ENCODE measurements around the gene ZNF385C.

Gene ZNF385C

DNA sequence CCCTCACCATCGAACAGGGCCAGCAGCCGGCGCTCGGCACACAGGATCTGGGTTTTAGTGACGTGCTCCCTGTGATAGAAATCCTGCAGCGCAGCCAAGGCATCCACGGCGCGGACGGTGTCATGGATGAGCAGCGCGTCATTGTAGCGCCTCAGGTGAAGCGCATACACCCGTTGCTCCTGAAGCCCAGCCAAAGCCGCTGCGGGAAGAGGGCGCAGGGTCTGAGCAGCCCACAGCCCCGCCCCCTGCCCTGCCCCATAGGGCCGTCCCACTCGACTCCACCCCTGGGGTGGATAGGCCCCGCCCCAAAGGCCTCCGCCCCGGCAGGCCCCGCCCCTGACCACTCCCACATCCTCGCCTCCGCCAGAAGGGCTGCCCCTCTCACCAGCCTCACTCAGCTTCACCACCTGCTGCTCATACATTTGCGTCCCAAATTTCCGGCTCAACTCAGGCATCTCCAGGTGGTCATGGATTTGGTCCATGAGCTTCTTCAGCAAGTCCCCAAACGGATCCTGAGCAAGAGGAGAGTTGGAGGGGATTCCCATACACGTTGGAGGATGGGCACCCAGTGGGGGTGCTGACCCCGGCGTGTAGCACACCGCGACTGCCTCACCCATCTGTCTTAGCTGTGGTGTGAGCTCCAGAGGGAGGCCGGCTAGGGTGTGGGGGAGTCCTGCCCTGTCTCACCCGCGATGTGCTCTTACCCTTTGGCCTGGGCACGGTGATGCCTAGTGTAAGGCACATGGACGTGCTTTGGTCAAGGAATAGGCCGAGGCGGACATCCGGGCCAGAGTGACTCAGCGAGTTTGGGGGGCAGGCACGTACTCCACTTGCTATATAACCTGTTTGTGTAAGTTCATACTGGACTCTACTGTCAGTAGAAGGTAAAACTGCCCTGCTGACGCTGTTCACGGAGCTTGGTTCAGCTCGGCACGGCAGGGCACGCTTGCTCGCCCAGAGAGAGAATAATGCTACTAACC is 9.6 kb upstream of the ZNF385C start:
- Histone ChIP-seq H3K4me1 (ENCODE audit: control insufficient read depth, insufficient read depth, low read length, poor library complexity, severe bottlenecking) (peaks cover 23% of the 10 kb centered on the region), H3K4me3 (ENCODE audit: insufficient read depth, low read depth, low read length, poor library complexity, severe bottlenecking) (no peak overlapping the region), H3K27ac (ENCODE audit: insufficient read depth, low read length, poor library complexity, severe bottlenecking) (peak overlapping the region; percentile 12), H3K27me3 (replicated peaks; ENCODE audit: control insufficient read depth, insufficient read depth, low read length, poor library complexity, severe bottlenecking) (no peaks in the 10 kb centered on the region), H3K36me3 (ENCODE audit: control insufficient read depth, insufficient read depth, low read length) (peaks cover 18% of the 10 kb centered on the region), H3K9me3 (ENCODE audit: control insufficient read depth, low read length) (no peaks in the 10 kb centered on the region)
- peak; percentile 80 to 89 (median 86) for DNase-seq

GRCh38 chr17:42107124-42107523 is 8.9 kb upstream of the ZNF385C start:
- Histone ChIP-seq H3K36me3 (ENCODE audit: control insufficient read depth, insufficient read depth, low read length) (peaks cover 18% of the 10 kb centered on the region), H3K27ac (ENCODE audit: insufficient read depth, low read length, poor library complexity, severe bottlenecking) (no peak overlapping the region), H3K27me3 (replicated peaks; ENCODE audit: control insufficient read depth, insufficient read depth, low read length, poor library complexity, severe bottlenecking) (no peaks in the 10 kb centered on the region), H3K9me3 (ENCODE audit: control insufficient read depth, low read length) (no peaks in the 10 kb centered on the region), H3K4me3 (ENCODE audit: insufficient read depth, low read depth, low read length, poor library complexity, severe bottlenecking) (no peak overlapping the region), H3K4me1 (ENCODE audit: control insufficient read depth, insufficient read depth, low read length, poor library complexity, severe bottlenecking) (peaks cover 19% of the 10 kb centered on the region)
- DNase-seq, result no peak

DNA sequence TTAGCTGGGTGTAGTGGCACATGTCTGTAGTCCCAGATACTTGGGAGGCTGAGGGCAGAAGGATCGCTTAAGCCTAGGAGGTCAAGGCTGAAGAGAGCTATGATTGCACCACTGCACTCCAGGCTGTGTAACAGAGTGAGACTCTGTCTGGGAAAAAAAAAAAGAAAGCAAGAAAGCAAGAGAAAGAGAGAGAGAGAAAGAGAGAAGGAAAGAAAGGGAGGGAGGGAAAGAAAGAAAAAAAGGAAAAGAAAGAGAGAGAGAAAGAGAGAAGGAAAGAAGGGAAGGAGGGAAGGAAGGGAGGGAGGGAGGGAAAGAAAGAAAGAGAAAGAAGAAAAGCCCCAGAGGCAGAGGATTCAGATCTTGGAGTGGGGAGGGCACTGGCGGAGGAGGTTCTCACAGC is 7.7 kb upstream of the ZNF385C start:
- DNase-seq, result no peak
- no peaks in the 10 kb centered on the region for H3K9me3 ChIP-seq (ENCODE audit: control insufficient read depth, low read length)
- no peak overlapping the region for H3K27ac ChIP-seq (ENCODE audit: insufficient read depth, low read length, poor library complexity, severe bottlenecking)
- peaks cover 18% of the 10 kb centered on the region for H3K36me3 ChIP-seq (ENCODE audit: control insufficient read depth, insufficient read depth, low read length)
- H3K4me3 ChIP-seq (ENCODE audit: insufficient read depth, low read depth, low read length, poor library complexity, severe bottlenecking), result no peak overlapping the region
- peaks cover 9% of the 10 kb centered on the region for H3K4me1 ChIP-seq (ENCODE audit: control insufficient read depth, insufficient read depth, low read length, poor library complexity, severe bottlenecking)
- no peaks in the 10 kb centered on the region for H3K27me3 ChIP-seq (replicated peaks; ENCODE audit: control insufficient read depth, insufficient read depth, low read length, poor library complexity, severe bottlenecking)

- no peak for DNase-seq
- no peak overlapping the region for H3K27ac ChIP-seq (ENCODE audit: insufficient read depth, low read length, poor library complexity, severe bottlenecking)
- peaks cover 6% of the 10 kb centered on the region for H3K4me1 ChIP-seq (ENCODE audit: control insufficient read depth, insufficient read depth, low read length, poor library complexity, severe bottlenecking)
- peaks cover 18% of the 10 kb centered on the region for H3K36me3 ChIP-seq (ENCODE audit: control insufficient read depth, insufficient read depth, low read length)
- no peak overlapping the region for H3K4me3 ChIP-seq (ENCODE audit: insufficient read depth, low read depth, low read length, poor library complexity, severe bottlenecking)
- no peaks in the 10 kb centered on the region for H3K9me3 ChIP-seq (ENCODE audit: control insufficient read depth, low read length)
- H3K27me3 ChIP-seq (replicated peaks; ENCODE audit: control insufficient read depth, insufficient read depth, low read length, poor library complexity, severe bottlenecking), result no peaks in the 10 kb centered on the region
Observed at GRCh38 chr17:42104264-42104663, 6.0 kb upstream of the ZNF385C start.

DNA sequence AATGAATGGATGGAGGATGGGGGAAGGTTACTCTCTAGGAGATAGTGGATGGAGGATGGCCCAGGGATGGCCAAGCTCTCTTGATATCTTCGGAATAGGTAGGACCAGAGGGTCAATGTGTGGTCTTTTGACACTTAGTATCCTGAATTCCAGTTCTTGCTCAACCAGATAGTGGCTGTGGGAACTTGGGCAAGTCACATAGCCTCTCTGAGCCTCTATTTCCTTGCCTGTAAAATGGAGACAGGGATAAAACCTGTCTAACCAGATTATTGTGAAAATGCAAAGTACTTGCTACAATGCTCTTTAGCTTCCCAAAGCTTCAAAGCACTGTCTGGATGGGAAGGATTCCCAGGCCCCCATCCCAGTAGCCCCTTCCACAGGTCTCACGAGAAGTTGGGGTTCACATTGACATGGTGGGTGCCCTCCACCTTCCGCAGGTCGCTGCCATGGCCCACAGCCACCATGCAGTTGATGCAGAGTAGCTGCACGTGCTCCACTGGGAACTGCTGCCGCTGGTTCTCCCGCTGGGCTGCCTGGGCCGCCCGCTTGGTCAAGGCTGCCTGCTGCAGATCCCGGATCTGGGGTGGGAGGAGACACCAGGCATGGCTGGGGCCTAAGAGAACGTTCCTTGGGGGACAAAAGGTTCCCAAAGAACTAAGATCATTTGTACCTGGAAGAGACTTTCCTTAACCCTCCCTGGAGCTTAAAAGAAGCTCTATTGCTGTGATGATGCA is 5.1 kb upstream of the ZNF385C start:
- DNase-seq, result no peak
- Histone ChIP-seq H3K9me3 (ENCODE audit: control insufficient read depth, low read length) (no peaks in the 10 kb centered on the region), H3K27ac (ENCODE audit: insufficient read depth, low read length, poor library complexity, severe bottlenecking) (no peak overlapping the region)

GRCh38 chr17:42101513-42102292 is 3.4 kb upstream of the ZNF385C start:
- H3K9me3 ChIP-seq (ENCODE audit: control insufficient read depth, low read length), result no peaks in the 10 kb centered on the region
- peak; percentile 31 to 51 (median 37) for DNase-seq
- H3K36me3 ChIP-seq (ENCODE audit: control insufficient read depth, insufficient read depth, low read length), result peaks cover 18% of the 10 kb centered on the region
- H3K4me1 ChIP-seq (ENCODE audit: control insufficient read depth, insufficient read depth, low read length, poor library complexity, severe bottlenecking), result peaks cover 5% of the 10 kb centered on the region
- H3K27me3 ChIP-seq (replicated peaks; ENCODE audit: control insufficient read depth, insufficient read depth, low read length, poor library complexity, severe bottlenecking), result peaks cover 4% of the 10 kb centered on the region
- no peak overlapping the region for H3K27ac ChIP-seq (ENCODE audit: insufficient read depth, low read length, poor library complexity, severe bottlenecking)
- no peak overlapping the region for H3K4me3 ChIP-seq (ENCODE audit: insufficient read depth, low read depth, low read length, poor library complexity, severe bottlenecking)

More for the DNA sequence above, 5.1 kb upstream of the ZNF385C start:
- H3K36me3 ChIP-seq (ENCODE audit: control insufficient read depth, insufficient read depth, low read length), result peaks cover 18% of the 10 kb centered on the region
- H3K4me3 ChIP-seq (ENCODE audit: insufficient read depth, low read depth, low read length, poor library complexity, severe bottlenecking), result no peak overlapping the region
- no peaks in the 10 kb centered on the region for H3K27me3 ChIP-seq (replicated peaks; ENCODE audit: control insufficient read depth, insufficient read depth, low read length, poor library complexity, severe bottlenecking)
- H3K4me1 ChIP-seq (ENCODE audit: control insufficient read depth, insufficient read depth, low read length, poor library complexity, severe bottlenecking), result peaks cover 6% of the 10 kb centered on the region

DNA sequence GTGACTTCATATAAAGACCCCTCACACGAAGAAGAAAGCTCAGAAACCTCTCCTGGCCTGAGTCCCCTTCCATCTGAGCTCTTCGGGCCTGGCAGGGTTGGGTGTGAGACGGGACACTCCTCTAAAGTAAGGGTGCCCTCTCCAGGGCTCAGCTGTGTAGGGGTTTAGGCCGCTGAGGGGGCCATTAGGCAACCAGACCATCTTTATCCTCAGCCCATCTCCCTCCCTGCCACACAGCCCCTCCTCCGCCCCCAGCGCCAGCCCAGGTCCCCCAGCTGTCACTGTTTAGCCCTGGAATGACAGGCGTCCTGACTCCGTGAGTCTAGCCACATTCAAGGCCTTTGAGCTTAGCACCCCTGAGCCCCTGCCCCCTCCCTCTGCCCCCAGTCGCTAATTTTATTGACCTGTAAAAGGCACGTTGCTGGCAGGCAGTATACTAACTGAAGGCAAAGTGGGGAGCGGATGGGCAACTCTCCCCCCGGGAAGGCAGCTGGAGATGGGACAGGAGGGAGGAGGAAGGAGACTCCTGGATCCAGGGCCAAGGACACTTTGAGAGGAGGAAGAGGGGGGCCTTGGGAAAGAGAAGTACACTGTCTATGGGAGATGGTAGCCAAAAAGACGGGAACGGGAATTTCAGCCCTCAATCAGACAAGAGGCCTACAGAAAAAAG is 592 bp upstream of the ZNF385C start:
- Histone ChIP-seq H3K4me3 (ENCODE audit: insufficient read depth, low read depth, low read length, poor library complexity, severe bottlenecking) (no peak overlapping the region), H3K27me3 (replicated peaks; ENCODE audit: control insufficient read depth, insufficient read depth, low read length, poor library complexity, severe bottlenecking) (peaks cover 4% of the 10 kb centered on the region), H3K27ac (ENCODE audit: insufficient read depth, low read length, poor library complexity, severe bottlenecking) (no peak overlapping the region), H3K9me3 (ENCODE audit: control insufficient read depth, low read length) (no peaks in the 10 kb centered on the region), H3K36me3 (ENCODE audit: control insufficient read depth, insufficient read depth, low read length) (peaks cover 3% of the 10 kb centered on the region), H3K4me1 (ENCODE audit: control insufficient read depth, insufficient read depth, low read length, poor library complexity, severe bottlenecking) (peaks cover 5% of the 10 kb centered on the region)
- DNase-seq, result no peak

DNA sequence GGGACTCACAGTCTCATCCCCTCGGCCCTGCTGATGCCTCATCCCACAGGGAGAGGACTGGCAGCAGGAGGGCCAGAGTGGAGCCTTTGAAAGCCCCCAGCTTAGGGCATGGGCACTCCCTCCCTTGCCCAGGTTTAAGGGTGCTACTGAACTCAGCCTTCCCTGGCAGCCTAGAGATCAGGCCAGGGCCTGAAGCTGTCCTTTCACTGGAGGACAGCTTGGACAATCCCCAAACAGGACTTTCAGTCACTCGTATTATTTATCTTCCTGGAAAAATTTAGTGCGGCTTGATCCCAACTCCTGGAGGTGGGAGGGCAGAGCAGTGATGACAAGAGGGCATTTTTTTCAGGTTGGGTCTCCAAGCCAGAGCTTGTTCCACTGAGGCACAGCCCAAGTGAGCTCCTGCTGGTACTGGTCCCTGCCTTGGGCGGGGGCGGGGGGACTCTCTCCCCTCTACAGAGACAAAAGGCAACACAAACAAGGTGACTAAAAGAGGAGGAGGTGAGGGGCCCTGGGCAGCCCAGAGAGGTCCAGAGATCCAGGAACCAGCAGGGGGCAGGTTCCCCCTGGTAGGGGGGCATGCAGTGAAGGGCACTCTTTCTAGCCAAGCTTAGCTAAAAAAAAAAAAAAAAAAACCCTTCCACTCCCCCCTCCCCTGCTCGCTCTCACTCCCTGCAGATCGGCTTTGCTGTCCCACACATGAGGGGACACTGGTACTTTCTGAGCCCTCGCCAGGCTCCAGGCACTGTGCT is 1.7 kb downstream of the ZNF385C start:
- Histone ChIP-seq H3K36me3 (ENCODE audit: control insufficient read depth, insufficient read depth, low read length) (no peaks in the 10 kb centered on the region), H3K27me3 (replicated peaks; ENCODE audit: control insufficient read depth, insufficient read depth, low read length, poor library complexity, severe bottlenecking) (peaks cover 4% of the 10 kb centered on the region), H3K9me3 (ENCODE audit: control insufficient read depth, low read length) (no peaks in the 10 kb centered on the region), H3K27ac (ENCODE audit: insufficient read depth, low read length, poor library complexity, severe bottlenecking) (no peak overlapping the region), H3K4me1 (ENCODE audit: control insufficient read depth, insufficient read depth, low read length, poor library complexity, severe bottlenecking) (peaks cover 5% of the 10 kb centered on the region), H3K4me3 (ENCODE audit: insufficient read depth, low read depth, low read length, poor library complexity, severe bottlenecking) (no peak overlapping the region)
- no peak for DNase-seq

All from effector memory CD4-positive, alpha-beta T cell (primary cell).